Measurements from ENCODE around the gene DENND11. TPM values are rescaled to one million over a fixed set of nuclear protein-coding genes. Genes with fewer than 3 reads are reported as not detected.

The DENND11 gene
- total and polyA plus RNA-seq, 9 of the 15 experiments (the other 6 are each of a cell fraction or from before 2014, with no cell fraction given): 0.07 to 1.1 (median 0.36) TPM

- TF ChIP-seq CXXC5 (CRISPR knock-in tag; IDR thresholded peaks at IDR 0.05) (no peak), RBFOX2 (IDR thresholded peaks at IDR 0.05; ENCODE audit: low read depth, low read length) (0 out of 2 replicates have a peak, but pooled peaks have one; percentile 35), CTBP1 (IDR thresholded peaks at IDR 0.05; ENCODE audit: borderline replicate concordance) (peak; percentile 61; the same call in 1 of the 2 replicates), HEY1 (CRISPR knock-in tag; IDR thresholded peaks at IDR 0.05; ENCODE audit: borderline replicate concordance) (no peak), CCNT2 (IDR thresholded peaks at IDR 0.05; ENCODE audit: borderline replicate concordance, extremely low read depth, insufficient read length, low read depth, low read length) (no peak), ZNF212 (CRISPR knock-in tag; IDR thresholded peaks at IDR 0.05) (0 out of 2 replicates have a peak, but pooled peaks have one; percentile 47), ZNF655 (CRISPR knock-in tag; IDR thresholded peaks at IDR 0.05) (no peak), POLR2AphosphoS5 (IDR thresholded peaks at IDR 0.05; ENCODE audit: control insufficient read depth, insufficient read depth, low read depth, low read length) (no peak), MGA (IDR thresholded peaks at IDR 0.05) (peak; percentile 43; the same call in 1 of the 2 replicates), NFXL1 (CRISPR knock-in tag; IDR thresholded peaks at IDR 0.05) (no peak), SREBF1 (IDR thresholded peaks at IDR 0.05; ENCODE audit: borderline replicate concordance, low read depth, low read length) (no peak), ATF7 (IDR thresholded peaks at IDR 0.05) (peak; percentile 59; the same call in 1 of the 2 replicates), ZKSCAN1 (IDR thresholded peaks at IDR 0.05; ENCODE audit: low read depth, low read length) (no peak), DIDO1 (tag; IDR thresholded peaks at IDR 0.05; ENCODE audit: low read depth) (no peak), ETS2 (tag; IDR thresholded peaks at IDR 0.05; ENCODE audit: borderline replicate concordance, poor library complexity, severe bottlenecking) (no peak), SOX6 (IDR thresholded peaks at IDR 0.05) (no peak)
These were observed 35.3 kb upstream of the DENND11 start (continued) for GRCh38 chr7:141737118-141737835.
